ENCODE measurements around the gene UBASH3A.
A peak's percentile ranks its signal among the peaks of the same experiment; 100 is the strongest.

Gene UBASH3A

DNA sequence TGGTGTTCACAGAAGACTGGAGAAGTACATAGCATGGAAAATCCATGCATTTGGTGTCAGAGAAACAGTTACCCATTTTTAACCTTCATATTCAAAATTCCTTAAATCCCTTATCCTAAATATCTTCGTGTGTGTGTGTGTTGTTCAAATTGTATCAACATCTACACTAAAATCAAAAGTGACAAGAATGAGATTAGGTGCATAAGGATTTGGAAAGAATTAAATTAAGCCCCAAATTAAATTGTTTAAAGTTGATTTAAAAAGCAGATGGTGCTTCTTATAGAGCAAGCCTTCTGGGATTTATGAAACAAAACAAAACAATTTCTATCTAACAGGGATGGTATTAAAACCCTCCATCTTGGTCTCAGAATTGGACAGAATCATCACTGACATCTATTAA is 87.6 kb downstream of the UBASH3A start:
- DNase-seq (ENCODE audit: low read depth): no peak

DNA sequence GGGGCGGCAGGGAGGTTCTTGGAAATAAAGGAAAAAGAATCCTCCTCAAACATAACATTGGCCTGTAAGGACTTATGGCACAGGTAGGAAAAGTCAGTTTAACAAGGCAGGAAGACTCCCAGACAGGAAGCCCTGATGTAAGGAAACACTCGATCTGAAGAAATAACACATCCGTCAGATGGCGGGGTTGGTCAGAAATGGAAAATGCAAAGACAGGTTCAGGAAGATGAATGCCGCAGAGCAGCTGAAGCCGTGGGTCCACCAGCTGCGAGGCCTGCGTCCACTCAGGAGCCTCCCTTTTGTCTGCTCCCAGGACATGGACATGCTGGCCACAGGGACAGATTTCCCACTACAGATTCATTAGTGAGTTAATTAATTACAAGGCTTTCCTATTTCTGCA is 88.5 kb downstream of the UBASH3A start:
- no peak for DNase-seq (ENCODE audit: low read depth)

DNA sequence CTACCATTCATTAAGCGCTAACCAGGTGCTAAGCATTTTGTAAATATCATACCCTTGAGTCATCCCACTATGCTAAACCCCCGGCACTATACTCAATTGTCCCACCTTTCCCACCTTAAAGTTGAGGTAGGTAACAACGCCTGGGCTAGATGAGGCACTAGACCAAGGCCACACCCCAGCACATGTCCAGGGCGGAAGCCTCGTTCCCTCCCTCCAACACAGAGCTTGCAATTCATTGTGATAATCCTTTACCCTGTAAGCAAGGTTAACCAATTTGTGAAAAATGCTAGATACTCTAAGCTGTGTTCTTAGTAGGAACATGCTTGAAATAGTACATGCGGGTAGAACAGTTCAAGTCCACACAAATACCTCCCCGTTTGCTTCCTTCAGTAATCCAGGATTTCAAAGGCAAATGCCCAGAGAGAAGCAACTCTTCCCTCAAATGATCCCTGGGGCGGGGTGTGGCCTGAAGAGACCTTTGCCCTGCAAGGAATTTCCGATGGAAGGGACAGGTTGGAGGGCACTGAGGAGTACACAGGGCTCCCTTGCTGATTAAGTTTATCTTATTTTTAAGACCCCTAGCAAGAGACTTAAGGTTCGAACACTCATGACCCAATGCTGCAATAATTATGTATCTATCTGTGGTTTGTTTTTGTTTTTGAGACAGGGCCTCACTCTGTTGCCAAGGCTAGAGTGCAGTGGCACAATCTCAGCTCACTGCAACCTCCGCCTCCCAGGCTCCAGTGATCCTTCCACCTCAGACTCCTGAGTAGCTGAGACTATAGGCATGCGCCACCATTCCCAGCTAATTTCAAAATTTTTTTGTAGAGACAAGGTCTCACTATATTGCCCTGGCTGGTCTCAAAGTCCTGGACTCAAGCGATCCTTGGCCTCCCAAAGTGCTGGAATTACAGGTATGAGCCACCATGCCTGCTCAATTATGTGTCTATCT is 89.7 kb downstream of the UBASH3A start:
- no peak for DNase-seq (ENCODE audit: low read depth)

DNA sequence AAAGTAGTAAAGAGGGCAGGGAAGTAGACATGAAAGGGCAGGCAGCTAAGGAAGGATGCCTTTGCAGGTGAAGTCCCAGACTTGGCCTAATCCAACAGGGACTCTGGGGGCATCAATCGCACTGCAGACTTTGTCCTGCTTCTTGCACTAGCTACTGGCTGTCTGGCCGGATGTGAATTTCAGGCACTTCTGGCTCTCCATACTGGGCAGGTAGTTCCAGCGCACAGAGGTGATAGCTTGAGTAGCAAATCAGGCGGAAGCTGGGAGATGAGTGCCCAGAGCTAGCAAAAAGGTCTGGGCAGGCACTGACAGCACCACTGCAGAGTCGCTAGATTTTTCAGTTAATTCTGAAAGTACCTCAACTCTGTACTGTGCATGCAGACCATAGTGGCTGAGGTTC is 91.3 kb downstream of the UBASH3A start:
- no peak for DNase-seq (ENCODE audit: low read depth)

DNA sequence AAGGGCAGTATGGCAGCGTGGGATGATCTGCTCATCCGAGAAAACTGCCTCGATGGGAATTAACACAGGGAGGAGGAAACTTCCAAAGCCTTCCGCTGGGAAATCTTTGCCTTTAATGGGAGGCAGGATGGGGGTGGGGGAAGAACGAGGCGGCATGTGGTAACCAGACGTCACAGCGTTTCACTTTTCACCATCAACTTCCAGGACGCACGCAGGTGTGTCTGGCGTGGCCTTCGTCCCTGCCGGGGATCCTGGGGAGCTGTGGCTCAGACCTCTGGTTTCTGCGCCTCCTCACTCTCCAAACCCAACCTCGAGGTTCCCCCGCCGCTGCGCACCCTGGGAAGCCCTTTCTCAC is 92.0 kb downstream of the UBASH3A start:
- DNase-seq (ENCODE audit: low read depth): no peak

DNA sequence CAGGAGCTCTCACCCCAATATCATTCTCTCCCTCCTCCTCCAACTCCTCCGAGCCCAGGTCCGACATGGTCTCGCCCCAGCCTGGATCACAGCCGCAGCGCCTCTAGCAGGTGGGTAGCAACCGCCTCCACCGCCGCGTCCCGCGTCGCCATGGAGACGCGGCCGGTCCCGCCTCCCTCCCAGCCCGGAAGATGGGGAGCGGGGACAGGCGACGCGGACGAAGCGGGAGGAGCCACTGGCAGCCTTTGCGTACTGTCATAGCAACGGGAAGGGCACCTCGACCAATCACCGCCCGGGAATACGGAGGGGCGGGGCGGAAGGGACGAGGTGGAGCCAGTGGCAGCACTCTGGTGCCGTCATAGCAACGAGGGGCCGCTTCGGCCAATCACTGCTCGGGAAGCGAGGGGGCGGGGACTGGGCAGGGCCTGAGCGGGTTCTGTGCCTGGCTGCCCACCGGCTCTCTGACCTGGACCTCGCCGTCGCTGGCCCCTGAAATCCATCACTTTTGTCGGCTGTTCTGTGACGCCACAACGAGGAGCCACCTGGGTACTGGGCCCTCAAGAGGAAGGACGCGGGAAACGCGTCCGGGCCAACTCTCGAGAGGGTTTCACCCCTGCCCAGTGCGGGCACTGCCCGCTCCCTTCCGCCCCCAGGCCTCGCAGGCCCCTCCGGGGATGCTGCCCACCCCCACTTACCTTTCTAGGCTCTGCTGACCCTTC is 92.6 kb downstream of the UBASH3A start, which contains the start of gene RSPH1:
RSPH1 (minus strand) TSS at position 105 of the 719 bp plus-strand sequence; CDS start at position 67, 38 bp downstream.
- peak; percentile 99 for DNase-seq (ENCODE audit: low read depth)

DNA sequence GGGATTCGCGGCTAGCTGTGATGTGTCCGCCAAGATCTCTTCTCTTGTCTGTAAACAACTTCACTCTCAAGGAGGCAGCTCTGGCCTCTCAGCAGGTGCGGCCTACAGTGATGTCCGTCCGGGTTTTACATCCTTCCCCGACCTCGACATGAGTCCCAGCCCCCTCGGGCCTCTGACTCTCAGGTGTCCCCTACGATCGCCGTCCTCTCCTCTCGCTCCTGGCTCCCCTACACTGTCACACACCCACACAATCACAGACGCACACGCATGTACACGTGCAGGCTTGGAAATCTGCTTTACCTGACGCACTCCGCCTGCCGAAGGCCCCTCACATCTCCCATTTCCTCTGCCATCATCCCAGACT is 93.1 kb downstream of the UBASH3A start:
- DNase-seq (ENCODE audit: low read depth): no peak
